ENCODE data around the gene CCDC85A. TPM values are rescaled to one million over a fixed set of nuclear protein-coding genes. Genes with fewer than 3 reads are reported as not detected.

CCDC85A gene
- total and polyA plus RNA-seq, 2 of the 8 experiments (the other 6 are each of a cell fraction or from before 2014, with no cell fraction given): 0.20 TPM; not detected in 1

DNA sequence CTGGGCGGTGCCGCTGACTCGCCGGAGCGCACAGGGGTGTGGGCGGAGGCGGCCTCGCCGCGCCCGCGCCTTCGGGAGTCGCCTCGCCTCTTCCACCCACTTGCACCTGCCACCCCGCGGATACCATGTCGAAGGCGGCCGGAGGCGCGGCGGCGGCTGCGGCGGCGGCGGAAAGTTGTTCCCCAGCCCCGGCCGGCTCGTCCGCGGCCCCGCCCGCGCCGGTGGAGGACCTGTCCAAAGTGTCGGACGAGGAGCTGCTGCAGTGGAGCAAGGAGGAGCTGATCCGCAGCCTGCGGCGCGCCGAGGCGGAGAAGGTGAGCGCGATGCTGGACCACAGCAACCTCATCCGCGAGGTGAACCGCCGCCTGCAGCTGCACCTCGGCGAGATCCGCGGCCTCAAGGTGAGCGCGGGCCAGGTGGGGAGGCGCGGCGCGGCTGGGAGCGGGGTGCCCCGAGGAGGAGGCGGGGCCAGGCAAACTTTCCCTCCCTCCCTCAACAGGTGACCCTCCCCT, 766 bp downstream of the CCDC85A start:
- Histone ChIP-seq H3K23ac (ENCODE audit: insufficient read length) (no peak overlapping the region), H3K4me3 (ENCODE audit: extremely low read depth in 1 of 4, insufficient read depth in 2 of 4, low read depth in 3 of 4, low read length in 4 of 4) (peak overlapping the region; percentile 33 to 70 (median 46)), H2BK12ac (ENCODE audit: low read depth, low read length) (no peak overlapping the region), H3K4me1 (replicated peaks in 1 of 4; ENCODE audit: control insufficient read depth in 3 of 4, insufficient read depth in 4 of 4, low read length in 3 of 4) (peaks cover 3 to 10% (median 7%) of the 10 kb centered on the region in 4 experiments), H2BK20ac (ENCODE audit: low read length) (no peak overlapping the region), H2BK15ac (ENCODE audit: low read length) (no peak overlapping the region), H3K23me2 (ENCODE audit: low read depth, low read length) (peaks cover 18% of the 10 kb centered on the region; the same call in 1 of the 2 replicates), H4K8ac (ENCODE audit: extremely low read depth, insufficient read depth, low read length) (peak overlapping the region; percentile 57; the same call in 1 of the 2 replicates), H4K5ac (ENCODE audit: insufficient read length, low read depth, low read length) (no peak overlapping the region), H3K36me3 (ENCODE audit: control insufficient read depth in 2 of 4, insufficient read depth in 4 of 4, low read length in 3 of 4) (no peaks in the 10 kb centered on the region), H3K4me2 (ENCODE audit: insufficient read depth in 1 of 2, low read depth in 2 of 2, low read length in 2 of 2) (peak overlapping the region; percentile 96 to 97), H3K9me3 (ENCODE audit: insufficient read depth in 2 of 2, low read depth in 1 of 2, low read length in 1 of 2) (no peaks in the 10 kb centered on the region), H3K18ac (ENCODE audit: extremely low read depth, low read length) (no peak overlapping the region; the same call in 1 of the 2 replicates), H3K27ac (ENCODE audit: low read depth, low read length) (no peak overlapping the region), H2BK5ac (ENCODE audit: low read depth, low read length) (no peak overlapping the region), H3K27me3 (replicated peaks in 1 of 4; ENCODE audit: control insufficient read depth in 3 of 4, extremely low read depth in 1 of 4, insufficient read depth in 3 of 4, low read length in 3 of 4) (peaks cover 50 to 83% (median 78%) of the 10 kb centered on the region in 4 experiments), H4K91ac (replicated peaks; ENCODE audit: insufficient read length, low read length) (no peak overlapping the region), H3K9ac (replicated peaks in 1 of 4; ENCODE audit: extremely low read depth in 1 of 4, low read depth in 3 of 4, low read length in 3 of 4) (no peak overlapping the region), H3K14ac (ENCODE audit: insufficient read length) (no peak overlapping the region), H2BK120ac (replicated peaks; ENCODE audit: low read depth, low read length) (no peak overlapping the region), H4K20me1 (replicated peaks in 1 of 2; ENCODE audit: control insufficient read depth in 1 of 2, insufficient read depth in 2 of 2, low read length in 2 of 2) (peaks cover 20 to 31% of the 10 kb centered on the region in 2 experiments), H2AFZ (ENCODE audit: low read length) (no peak overlapping the region; the same call in 1 of the 2 replicates), H2AK5ac (ENCODE audit: low read depth, low read length) (no peak overlapping the region), H3K79me1 (ENCODE audit: low read depth, low read length) (no peaks in the 10 kb centered on the region), H3K79me2 (ENCODE audit: control insufficient read depth in 1 of 2, insufficient read depth in 2 of 2, low read length in 2 of 2) (no peaks in the 10 kb centered on the region), H3K4ac (replicated peaks; ENCODE audit: insufficient read length, low read depth, low read length) (no peak overlapping the region), H3K56ac (replicated peaks; ENCODE audit: insufficient read length, low read depth, low read length) (no peak overlapping the region)
- ChIA-PET CTCF (ENCODE audit: partially characterized antibody) (interaction anchor here (0.7 to 2.3 kb wide), 12 partner anchors 9 to 569 kb away, joined by 3 to 9 read pairs (median 4); no protein-coding TSS in a partner anchor), POLR2A (ENCODE audit: partially characterized antibody) (interaction anchor here (1.2 kb wide), 1 partner anchor 11 kb away, joined by 3 read pairs; no protein-coding TSS in a partner anchor)
- TF ChIP-seq, protein P1, sequence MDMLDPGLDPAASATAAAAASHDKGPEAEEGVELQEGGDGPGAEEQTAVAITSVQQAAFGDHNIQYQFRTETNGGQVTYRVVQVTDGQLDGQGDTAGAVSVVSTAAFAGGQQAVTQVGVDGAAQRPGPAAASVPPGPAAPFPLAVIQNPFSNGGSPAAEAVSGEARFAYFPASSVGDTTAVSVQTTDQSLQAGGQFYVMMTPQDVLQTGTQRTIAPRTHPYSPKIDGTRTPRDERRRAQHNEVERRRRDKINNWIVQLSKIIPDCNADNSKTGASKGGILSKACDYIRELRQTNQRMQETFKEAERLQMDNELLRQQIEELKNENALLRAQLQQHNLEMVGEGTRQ (IDR thresholded peaks at IDR 0.05; ENCODE audit: low read length): no peak
- TF ChIP-seq CBX5 (IDR thresholded peaks at IDR 0.05; ENCODE audit: low read depth, low read length) (no peak), PHF8 (conservative IDR thresholded peaks at IDR 0.05; ENCODE audit: low read depth, low read length) (0 out of 2 replicates have a peak, but pooled peaks have one; percentile 25), EZH2 (IDR thresholded peaks at IDR 0.05; ENCODE audit: low read depth, low read length, severe bottlenecking) (peak; percentile 61), CBX8 (IDR thresholded peaks at IDR 0.05; ENCODE audit: borderline replicate concordance, low read depth, low read length) (no peak), E2F6 (IDR thresholded peaks at IDR 0.05) (peak; percentile 43; the same call in 1 of the 2 replicates), SUZ12 (IDR thresholded peaks at IDR 0.05; ENCODE audit: low read length) (0 out of 2 replicates have a peak, but pooled peaks have one; percentile 52)
- TF ChIP-seq, protein P2, sequence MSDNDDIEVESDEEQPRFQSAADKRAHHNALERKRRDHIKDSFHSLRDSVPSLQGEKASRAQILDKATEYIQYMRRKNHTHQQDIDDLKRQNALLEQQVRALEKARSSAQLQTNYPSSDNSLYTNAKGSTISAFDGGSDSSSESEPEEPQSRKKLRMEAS (IDR thresholded peaks at IDR 0.05): peak; percentile 52
- DNase-seq (ENCODE audit: low read depth in 1 of 2, low spot score in 2 of 2): peak in 1 of 2 experiments; percentile 73
- FAIRE-seq: no peak
- WGBS, 2 experiments (ENCODE audit: extremely low coverage in 1 of 2, insufficient coverage in 1 of 2, insufficient read length in 1 of 2, insufficient replicate concordance in 2 of 2, low coverage in 1 of 2, low lambda C conversion rate in 2 of 2, missing lambda C conversion rate in 1 of 2): 1% methylated on average over 16 of the region's 64 CpGs; no CpG with 5 or more reads in 1 of the 2 experiments

Measured in H1 (cell line).